Measurements from ENCODE around the gene ARHGEF2. TPM values are rescaled to one million over a fixed set of nuclear protein-coding genes. Genes with fewer than 3 reads are reported as not detected.
A peak's percentile ranks its signal among the peaks of the same experiment; 100 is the strongest.

The ARHGEF2 gene
- total and polyA plus RNA-seq, 2 of the 13 experiments (the other 11 are each of a cell fraction or from before 2014, with no cell fraction given), result 16.1 to 32.1 TPM

- TF ChIP-seq NR2F6 (IDR thresholded peaks at IDR 0.05) (peak; percentile 58; the same call in 1 of the 2 replicates), NR2F6 (CRISPR knock-in tag; IDR thresholded peaks at IDR 0.05) (peak; percentile 60), RARG (CRISPR knock-in tag; IDR thresholded peaks at IDR 0.05; ENCODE audit: low read depth) (no peak), NR2F1 (CRISPR knock-in tag; IDR thresholded peaks at IDR 0.05) (0 out of 4 replicates have a peak, but pooled peaks of 1 of the 2 experiments have one; percentile 12), NR2C2 (CRISPR knock-in tag; IDR thresholded peaks at IDR 0.05; ENCODE audit: borderline replicate concordance) (peak; percentile 91), HNF4A (CRISPR knock-in tag; IDR thresholded peaks at IDR 0.05) (peak; percentile 42; the same call in 1 of the 2 replicates), HIC2 (CRISPR knock-in tag; IDR thresholded peaks at IDR 0.05; ENCODE audit: low read depth) (peak; percentile 63; the same call in 1 of the 2 replicates), NR2F2 (IDR thresholded peaks at IDR 0.05; ENCODE audit: borderline replicate concordance, low read depth) (no peak), ZNF878 (CRISPR knock-in tag; IDR thresholded peaks at IDR 0.05) (no peak), TBX3 (IDR thresholded peaks at IDR 0.05; ENCODE audit: borderline replicate concordance) (no peak), CEBPZ (IDR thresholded peaks at IDR 0.05; ENCODE audit: low read length) (no peak), ZNF574 (CRISPR knock-in tag; IDR thresholded peaks at IDR 0.05) (no peak), ZNF567 (CRISPR knock-in tag; IDR thresholded peaks at IDR 0.05; ENCODE audit: borderline replicate concordance) (no peak)
- TF ChIP-seq, protein P1, sequence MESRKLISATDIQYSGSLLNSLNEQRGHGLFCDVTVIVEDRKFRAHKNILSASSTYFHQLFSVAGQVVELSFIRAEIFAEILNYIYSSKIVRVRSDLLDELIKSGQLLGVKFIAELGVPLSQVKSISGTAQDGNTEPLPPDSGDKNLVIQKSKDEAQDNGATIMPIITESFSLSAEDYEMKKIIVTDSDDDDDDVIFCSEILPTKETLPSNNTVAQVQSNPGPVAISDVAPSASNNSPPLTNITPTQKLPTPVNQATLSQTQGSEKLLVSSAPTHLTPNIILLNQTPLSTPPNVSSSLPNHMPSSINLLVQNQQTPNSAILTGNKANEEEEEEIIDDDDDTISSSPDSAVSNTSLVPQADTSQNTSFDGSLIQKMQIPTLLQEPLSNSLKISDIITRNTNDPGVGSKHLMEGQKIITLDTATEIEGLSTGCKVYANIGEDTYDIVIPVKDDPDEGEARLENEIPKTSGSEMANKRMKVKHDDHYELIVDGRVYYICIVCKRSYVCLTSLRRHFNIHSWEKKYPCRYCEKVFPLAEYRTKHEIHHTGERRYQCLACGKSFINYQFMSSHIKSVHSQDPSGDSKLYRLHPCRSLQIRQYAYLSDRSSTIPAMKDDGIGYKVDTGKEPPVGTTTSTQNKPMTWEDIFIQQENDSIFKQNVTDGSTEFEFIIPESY (CRISPR knock-in tag; IDR thresholded peaks at IDR 0.05), result no peak
- TF ChIP-seq, protein P2, sequence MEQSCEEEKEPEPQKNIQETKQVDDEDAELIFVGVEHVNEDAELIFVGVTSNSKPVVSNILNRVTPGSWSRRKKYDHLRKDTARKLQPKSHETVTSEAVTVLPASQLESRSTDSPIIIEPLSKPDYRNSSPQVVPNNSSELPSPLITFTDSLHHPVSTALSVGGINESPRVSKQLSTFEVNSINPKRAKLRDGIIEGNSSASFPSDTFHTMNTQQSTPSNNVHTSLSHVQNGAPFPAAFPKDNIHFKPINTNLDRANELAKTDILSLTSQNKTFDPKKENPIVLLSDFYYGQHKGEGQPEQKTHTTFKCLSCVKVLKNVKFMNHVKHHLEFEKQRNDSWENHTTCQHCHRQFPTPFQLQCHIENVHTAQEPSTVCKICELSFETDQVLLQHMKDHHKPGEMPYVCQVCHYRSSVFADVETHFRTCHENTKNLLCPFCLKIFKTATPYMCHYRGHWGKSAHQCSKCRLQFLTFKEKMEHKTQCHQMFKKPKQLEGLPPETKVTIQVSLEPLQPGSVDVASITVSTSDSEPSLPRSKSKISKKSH (CRISPR knock-in tag; IDR thresholded peaks at IDR 0.05; ENCODE audit: borderline replicate concordance), result no peak
Observed at GRCh38 chr1:155971910-155972809, 6.2 kb downstream of the ARHGEF2 start (continued).

Measured in HepG2 (cell line).